HCT116 (cell line): ENCODE data around the gene SEMA3G. TPM values are rescaled to one million over a fixed set of nuclear protein-coding genes. Genes with fewer than 3 reads are reported as not detected.

Experiments
- ATAC-seq: fragments of 200-7000 bp; cut with Tn5 transposase; 2 replicates; pipeline ENCODE4 v1.9.1; 2020; ENCODE audit warnings: mild to moderate bottlenecking, moderate library complexity
- BruUV-seq: library from RNA; stranded (reverse); fragments of 400-500 nt; replicated peaks from 2 replicates; lab custom pipeline; 2021; lab: Mats Ljungman, UMichigan
- CTCF ChIA-PET: fragments of 300-600 bp; sonication (Branson Sonifier 250); formaldehyde crosslinking; loops from one replicate; lab custom pipeline; 2021; ENCODE audit warnings: antibody characterized with exemption; lab: Charles Lee
- POLR2A ChIA-PET: fragments of 300-600, 350-600 bp; sonication (Branson Sonifier 250); formaldehyde crosslinking; loops from one replicate; lab custom pipeline; 2021; ENCODE audit warnings: antibody characterized with exemption; lab: Charles Lee
- RAD21 ChIA-PET, 2 experiments: fragments of 300-600 bp; sonication (Branson Sonifier 250); formaldehyde crosslinking; loops; one replicate each; lab custom pipeline; 2023; ENCODE audit warnings: low total read pairs in 2 of 2; ENCODE audit not compliant: uncharacterized antibody in 2 of 2, unreplicated experiment in 2 of 2, low non-redundant PET in 1 of 2; lab: Charles Lee
- DNase-seq: peaks from one replicate; pipeline ENCODE4 v3.0.0-alpha.2; 2010; ENCODE audit warnings: low read depth, low spot score
- H2AFZ ChIP-seq: fragments of 200-600 bp; shearing (Covaris generic), sonication (generic); 2 replicates; pipeline ENCODE4 v1.6.1; 2017; ENCODE audit warnings: low read depth, mixed run types, mixed read lengths, antibody characterized with exemption, low read length; ENCODE audit not compliant: poor library complexity, severe bottlenecking
- H3K27ac ChIP-seq: 2 replicates; pipeline ENCODE4 v1.5.1; 2012; ENCODE audit warnings: low read depth, low read length
- H3K27me3 ChIP-seq: fragments of 200-600 bp; sonication (generic); 2 replicates; pipeline ENCODE4 v1.6.1; 2016; ENCODE audit warnings: mixed run types, low read length, mixed read lengths; ENCODE audit not compliant: insufficient read depth
- H3K36me3 ChIP-seq, 2 experiments: fragments of 200-500 bp in 1 of 2; fragments of 200-600 bp in 1 of 2; sonication (Bioruptor generic) in 1 of 2; sonication (generic) in 1 of 2; 2 replicates each; pipeline versions ENCODE4 v1.5.1 to v1.6.1; 2014 to 2016; ENCODE audit warnings: low read length in 2 of 2, inconsistent platforms in 1 of 2, mixed read lengths in 1 of 2, mixed run types in 1 of 2; ENCODE audit not compliant: insufficient read depth in 2 of 2, control insufficient read depth in 1 of 2
- H3K4me1 ChIP-seq, 2 experiments: fragments of 200-600 bp in 1 of 2; sonication (generic) in 1 of 2; 2 replicates each; pipeline versions ENCODE4 v1.5.1 to v1.6.1; 2012 to 2017; ENCODE audit warnings: low read length in 2 of 2, inconsistent platforms in 1 of 2, mild to moderate bottlenecking in 1 of 2, mixed read lengths in 1 of 2, mixed run types in 1 of 2, moderate library complexity in 1 of 2; ENCODE audit not compliant: insufficient read depth in 2 of 2, control insufficient read depth in 1 of 2
- H3K4me2 ChIP-seq: fragments of 200-600 bp; sonication (generic); 2 replicates; pipeline ENCODE4 v1.6.1; 2017; ENCODE audit warnings: mixed run types, low read length, mixed read lengths
- H3K4me3 ChIP-seq, 2 experiments: fragments of 200-600 bp in 1 of 2; sonication (generic) in 1 of 2; replicated peaks in 1 of 2; 2 replicates each; pipeline ENCODE4 v1.5.1; 2011 to 2016; ENCODE audit warnings: low read length in 2 of 2, control low read depth in 1 of 2, low read depth in 1 of 2, mild to moderate bottlenecking in 1 of 2, mixed read lengths in 1 of 2, mixed run types in 1 of 2
- H3K79me2 ChIP-seq: fragments of 200-600 bp; sonication (generic); 2 replicates; pipeline ENCODE4 v1.6.1; 2017; ENCODE audit warnings: mild to moderate bottlenecking, mixed run types, low read length, moderate library complexity, mixed read lengths; ENCODE audit not compliant: insufficient read depth
- H3K9ac ChIP-seq: fragments of 200-600 bp; sonication (generic); 2 replicates; pipeline ENCODE4 v1.6.1; 2016; ENCODE audit warnings: low read length, mixed read lengths
- H3K9me2 ChIP-seq: fragments of 200-600 bp; sonication (generic), shearing (Covaris generic); 2 replicates; pipeline ENCODE4 v1.6.1; 2017; ENCODE audit warnings: mixed run types, mild to moderate bottlenecking, moderate library complexity; ENCODE audit not compliant: insufficient read depth
- H3K9me3 ChIP-seq, 2 experiments: fragments of 200-500 bp in 1 of 2; fragments of 200-600 bp in 1 of 2; sonication (Bioruptor generic) in 1 of 2; sonication (generic) in 1 of 2; 2 replicates each; pipeline ENCODE4 v1.6.1; 2014 to 2017; ENCODE audit warnings: low read length in 2 of 2, mixed read lengths in 2 of 2, inconsistent platforms in 1 of 2, low read depth in 1 of 2, mild to moderate bottlenecking in 1 of 2, mixed run types in 1 of 2, moderate library complexity in 1 of 2; ENCODE audit not compliant: control insufficient read depth in 1 of 2, insufficient read depth in 1 of 2
- H4K20me1 ChIP-seq: fragments of 200-600 bp; sonication (generic), shearing (Covaris generic); 2 replicates; pipeline ENCODE4 v1.6.1; 2017; ENCODE audit warnings: mixed run types, mild to moderate bottlenecking, moderate library complexity; ENCODE audit not compliant: insufficient read depth
- CEBPB ChIP-seq: IDR thresholded peaks from 2 replicates; pipeline ENCODE4 v1.6.1; 2012; ENCODE audit warnings: low read depth
- EGR1 ChIP-seq: IDR thresholded peaks from 2 replicates; pipeline ENCODE4 v1.6.1; 2012; ENCODE audit warnings: low read depth
- ELF1 ChIP-seq: IDR thresholded peaks from 2 replicates; pipeline ENCODE4 v1.6.1; 2012; ENCODE audit warnings: low read depth, borderline replicate concordance
- EZH2 ChIP-seq: fragments of 200-600 bp; sonication (generic); IDR thresholded peaks from 2 replicates; pipeline ENCODE4 v1.6.1; 2017; ENCODE audit warnings: antibody characterized with exemption, mixed run types
- JUND ChIP-seq: IDR thresholded peaks from 2 replicates; pipeline ENCODE4 v1.6.1; 2012
- POLR2A ChIP-seq: IDR thresholded peaks from 2 replicates; pipeline ENCODE4 v1.7.0; 2011; ENCODE audit warnings: borderline replicate concordance; ENCODE audit not compliant: insufficient read depth, insufficient read length; ENCODE audit errors: extremely low read depth
- POLR2AphosphoS5 ChIP-seq: IDR thresholded peaks from 2 replicates; pipeline ENCODE4 v1.6.1; 2011; ENCODE audit warnings: mild to moderate bottlenecking, low read depth, low read length, moderate library complexity
- RAD21 ChIP-seq: IDR thresholded peaks from 2 replicates; pipeline ENCODE4 v1.6.1; 2012; ENCODE audit warnings: low read depth, mild to moderate bottlenecking
- SIN3A ChIP-seq: IDR thresholded peaks from 2 replicates; pipeline ENCODE4 v1.6.1; 2012; ENCODE audit warnings: low read depth
- SP1 ChIP-seq: IDR thresholded peaks from 2 replicates; pipeline ENCODE4 v1.6.1; 2012; ENCODE audit warnings: low read depth
- TCF7L2 ChIP-seq: IDR thresholded peaks from 2 replicates; pipeline ENCODE4 v1.7.0; 2011; ENCODE audit warnings: borderline replicate concordance, inconsistent platforms; ENCODE audit not compliant: insufficient read depth, insufficient read length; ENCODE audit errors: extremely low read depth
- YY1 ChIP-seq: IDR thresholded peaks from 2 replicates; pipeline ENCODE4 v1.6.1; 2011; ENCODE audit warnings: low read length, low read depth, moderate library complexity, mild to moderate bottlenecking; ENCODE audit not compliant: insufficient replicate concordance; ENCODE audit errors: extremely low read depth
- ZFX ChIP-seq: fragments of 450-650 bp; IDR thresholded peaks from 2 replicates; pipeline ENCODE4 v1.6.1; 2017
- ZNF274 ChIP-seq: fragments of 200-500 bp; sonication (Bioruptor generic); IDR thresholded peaks from 2 replicates; pipeline ENCODE4 v1.6.1; 2014; ENCODE audit warnings: mild to moderate bottlenecking, low read depth, low read length, inconsistent platforms
- intact Hi-C: fragments of 100-400 bp; cut with micrococcal nuclease; formaldehyde crosslinking; loops from 2 replicates; pipeline ENCODE4 v1.10.0; 2022
- total RNA-seq: library from RNA; stranded (reverse); gene quantifications from one replicate; pipeline ENCODE4 v1.2.1, GENCODE V29; 2021; ENCODE audit not compliant: unreplicated experiment
- TF ChIP-seq, protein P1 (sequence below): IDR thresholded peaks from 2 replicates; pipeline ENCODE4 v1.6.1; 2011; ENCODE audit warnings: mild to moderate bottlenecking, low read length, moderate library complexity; ENCODE audit not compliant: insufficient replicate concordance; ENCODE audit errors: extremely low read depth
- TF ChIP-seq, protein P2 (sequence below), 3 experiments: fragments of 200-600 bp in 1 of 3; sonication (generic) in 1 of 3; IDR thresholded peaks in 2 of 3; conservative IDR thresholded peaks in 1 of 3; 2 replicates each; pipeline ENCODE4 v1.5.1; 2012 to 2017; ENCODE audit warnings: low read depth in 2 of 3, low read length in 2 of 3, antibody characterized with exemption in 1 of 3, borderline replicate concordance in 1 of 3, control low read depth in 1 of 3, mild to moderate bottlenecking in 1 of 3, mixed read lengths in 1 of 3, mixed run types in 1 of 3, moderate library complexity in 1 of 3; ENCODE audit not compliant: insufficient read depth in 1 of 3
- TF ChIP-seq, protein P3 (sequence below): IDR thresholded peaks from 2 replicates; pipeline ENCODE4 v1.6.1; 2012
- TF ChIP-seq, protein P4 (sequence below): IDR thresholded peaks from 2 replicates; pipeline ENCODE4 v1.6.1; 2012

SEMA3G gene
- total RNA-seq, 1 experiment from 2014 or later, result 4.2 TPM

DNA sequence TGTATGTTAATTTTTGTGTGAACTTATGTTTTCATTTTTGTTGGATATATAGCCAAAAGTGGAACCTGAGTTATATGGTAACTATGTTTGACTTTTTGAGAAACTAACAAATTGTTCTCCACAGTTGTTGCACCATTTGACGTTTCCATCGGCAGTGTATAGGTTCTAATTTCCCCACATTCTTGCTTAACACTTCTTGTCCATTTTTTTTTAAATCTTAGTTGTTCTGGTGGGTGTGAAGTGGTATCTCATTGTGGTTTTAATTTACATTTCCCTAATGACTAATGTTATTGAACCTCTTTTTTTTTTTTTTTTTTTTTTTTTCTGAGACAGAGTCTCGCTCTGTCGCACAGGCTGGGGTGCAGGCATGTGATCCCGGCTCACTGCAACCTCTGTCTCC lies 18.5 kb upstream of the SEMA3G start:
- no peak for ATAC-seq
- H4K20me1 ChIP-seq, result no peaks in the 10 kb centered on the region
- H3K79me2 ChIP-seq, result peaks cover 54% of the 10 kb centered on the region
- H3K4me2 ChIP-seq, result no peak overlapping the region
- H3K36me3 ChIP-seq, result peaks cover 21 to 32% of the 10 kb centered on the region in 2 experiments
- DNase-seq, result no peak
- H3K9ac ChIP-seq, result no peak overlapping the region
- H3K27me3 ChIP-seq, result no peaks in the 10 kb centered on the region
- intact Hi-C loops, result no loop called here
- ChIA-PET CTCF (no interaction called here), POLR2A (no interaction called here), RAD21 (no interaction called here)
- H3K4me3 ChIP-seq, result no peak overlapping the region
- no peaks in the 10 kb centered on the region for H3K9me3 ChIP-seq
- H3K27ac ChIP-seq, result no peak overlapping the region
- BruUV-seq, result no TSS peak
- no peak for TF ChIP-seq YY1
- TF ChIP-seq RAD21, result no peak
- no peak for TF ChIP-seq JUND
- no peak for TF ChIP-seq ELF1
- TF ChIP-seq, protein P1, sequence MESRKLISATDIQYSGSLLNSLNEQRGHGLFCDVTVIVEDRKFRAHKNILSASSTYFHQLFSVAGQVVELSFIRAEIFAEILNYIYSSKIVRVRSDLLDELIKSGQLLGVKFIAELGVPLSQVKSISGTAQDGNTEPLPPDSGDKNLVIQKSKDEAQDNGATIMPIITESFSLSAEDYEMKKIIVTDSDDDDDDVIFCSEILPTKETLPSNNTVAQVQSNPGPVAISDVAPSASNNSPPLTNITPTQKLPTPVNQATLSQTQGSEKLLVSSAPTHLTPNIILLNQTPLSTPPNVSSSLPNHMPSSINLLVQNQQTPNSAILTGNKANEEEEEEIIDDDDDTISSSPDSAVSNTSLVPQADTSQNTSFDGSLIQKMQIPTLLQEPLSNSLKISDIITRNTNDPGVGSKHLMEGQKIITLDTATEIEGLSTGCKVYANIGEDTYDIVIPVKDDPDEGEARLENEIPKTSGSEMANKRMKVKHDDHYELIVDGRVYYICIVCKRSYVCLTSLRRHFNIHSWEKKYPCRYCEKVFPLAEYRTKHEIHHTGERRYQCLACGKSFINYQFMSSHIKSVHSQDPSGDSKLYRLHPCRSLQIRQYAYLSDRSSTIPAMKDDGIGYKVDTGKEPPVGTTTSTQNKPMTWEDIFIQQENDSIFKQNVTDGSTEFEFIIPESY, result no peak
- TF ChIP-seq CEBPB, result no peak
- TF ChIP-seq, protein P2, sequence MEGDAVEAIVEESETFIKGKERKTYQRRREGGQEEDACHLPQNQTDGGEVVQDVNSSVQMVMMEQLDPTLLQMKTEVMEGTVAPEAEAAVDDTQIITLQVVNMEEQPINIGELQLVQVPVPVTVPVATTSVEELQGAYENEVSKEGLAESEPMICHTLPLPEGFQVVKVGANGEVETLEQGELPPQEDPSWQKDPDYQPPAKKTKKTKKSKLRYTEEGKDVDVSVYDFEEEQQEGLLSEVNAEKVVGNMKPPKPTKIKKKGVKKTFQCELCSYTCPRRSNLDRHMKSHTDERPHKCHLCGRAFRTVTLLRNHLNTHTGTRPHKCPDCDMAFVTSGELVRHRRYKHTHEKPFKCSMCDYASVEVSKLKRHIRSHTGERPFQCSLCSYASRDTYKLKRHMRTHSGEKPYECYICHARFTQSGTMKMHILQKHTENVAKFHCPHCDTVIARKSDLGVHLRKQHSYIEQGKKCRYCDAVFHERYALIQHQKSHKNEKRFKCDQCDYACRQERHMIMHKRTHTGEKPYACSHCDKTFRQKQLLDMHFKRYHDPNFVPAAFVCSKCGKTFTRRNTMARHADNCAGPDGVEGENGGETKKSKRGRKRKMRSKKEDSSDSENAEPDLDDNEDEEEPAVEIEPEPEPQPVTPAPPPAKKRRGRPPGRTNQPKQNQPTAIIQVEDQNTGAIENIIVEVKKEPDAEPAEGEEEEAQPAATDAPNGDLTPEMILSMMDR (IDR thresholded peaks at IDR 0.05 in 2 of 3, conservative IDR thresholded peaks at IDR 0.05 in 1 of 3; ENCODE audit: borderline replicate concordance in 1 of 3, insufficient read depth in 1 of 3, low read depth in 2 of 3, low read length in 2 of 3), result no peak
- no peak for TF ChIP-seq EZH2
- TF ChIP-seq EGR1, result no peak
- TF ChIP-seq POLR2AphosphoS5, result no peak
- TF ChIP-seq, protein P3, sequence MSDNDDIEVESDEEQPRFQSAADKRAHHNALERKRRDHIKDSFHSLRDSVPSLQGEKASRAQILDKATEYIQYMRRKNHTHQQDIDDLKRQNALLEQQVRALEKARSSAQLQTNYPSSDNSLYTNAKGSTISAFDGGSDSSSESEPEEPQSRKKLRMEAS, result no peak
- TF ChIP-seq, protein P4, sequence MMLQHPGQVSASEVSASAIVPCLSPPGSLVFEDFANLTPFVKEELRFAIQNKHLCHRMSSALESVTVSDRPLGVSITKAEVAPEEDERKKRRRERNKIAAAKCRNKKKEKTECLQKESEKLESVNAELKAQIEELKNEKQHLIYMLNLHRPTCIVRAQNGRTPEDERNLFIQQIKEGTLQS, result no peak
- no peak for TF ChIP-seq ZFX
- no peak for TF ChIP-seq ZNF274
- TF ChIP-seq SP1, result no peak
- no peak for TF ChIP-seq POLR2A
- TF ChIP-seq TCF7L2, result no peak
- TF ChIP-seq SIN3A, result no peak
- H3K4me1 ChIP-seq, result no peaks in the 10 kb centered on the region
- H3K9me2 ChIP-seq, result no peaks in the 10 kb centered on the region
- H2AFZ ChIP-seq, result no peak overlapping the region
